GM18870 (cell line): ENCODE results near the gene NUDT1.

Experiments
- ATAC-seq: cut with Tn5 transposase; IDR thresholded peaks from one replicate; pipeline ENCODE4 v1.9.1; 2021; ENCODE audit warnings: moderate library complexity; ENCODE audit not compliant: unreplicated experiment

The NUDT1 gene

GRCh38 chr7:2241580-2242540, at the start of gene NUDT1, which contains the start of gene MRM2:
NUDT1 (plus strand) TSS chr7:2242226; CDS start chr7:2244575, 2,349 bp downstream.
MRM2 (minus strand) TSS chr7:2242205; CDS start chr7:2242169, 36 bp downstream.
- no peak for ATAC-seq

GRCh38 chr7:2192831-2193534, 49.0 kb upstream of the NUDT1 start:
- ATAC-seq = no peak

- no peak for ATAC-seq
Observed at GRCh38 chr7:2193575-2194305, 48.3 kb upstream of the NUDT1 start.

GRCh38 chr7:2195400-2196246, 46.4 kb upstream of the NUDT1 start:
- no peak for ATAC-seq

- ATAC-seq = no peak
Observed at GRCh38 chr7:2196381-2197378, 45.3 kb upstream of the NUDT1 start.

GRCh38 chr7:2197436-2198155, 44.4 kb upstream of the NUDT1 start:
- ATAC-seq = no peak

GRCh38 chr7:2198206-2198605, 43.8 kb upstream of the NUDT1 start:
- ATAC-seq = no peak

GRCh38 chr7:2198760-2199159, 43.3 kb upstream of the NUDT1 start:
- no peak for ATAC-seq

- no peak for ATAC-seq
Observed at GRCh38 chr7:2199528-2199927, 42.5 kb upstream of the NUDT1 start.

GRCh38 chr7:2199956-2200583, 42.0 kb upstream of the NUDT1 start:
- no peak for ATAC-seq

GRCh38 chr7:2200584-2200980, 41.4 kb upstream of the NUDT1 start:
- ATAC-seq = no peak

GRCh38 chr7:2201128-2201527, 40.9 kb upstream of the NUDT1 start:
- ATAC-seq = no peak

GRCh38 chr7:2201686-2202360, 40.2 kb upstream of the NUDT1 start:
- ATAC-seq = no peak

- no peak for ATAC-seq
Observed at GRCh38 chr7:2202361-2202761, 39.7 kb upstream of the NUDT1 start.

GRCh38 chr7:2202901-2203765, 38.9 kb upstream of the NUDT1 start:
- ATAC-seq = no peak

- no peak for ATAC-seq
Observed at GRCh38 chr7:2203766-2204300, 38.2 kb upstream of the NUDT1 start.
